GM12878 (cell line): ENCODE results near the gene RCOR1. TPM values are rescaled to one million over a fixed set of nuclear protein-coding genes. Genes with fewer than 3 reads are reported as not detected.

Source experiments
- ATAC-seq: fragments of 200-7000 bp; cut with Tn5 transposase; 3 replicates; pipeline ENCODE4 v1.9.1; 2020; ENCODE audit warnings: mild to moderate bottlenecking, moderate library complexity
- BruUV-seq: library from RNA; stranded (reverse); fragments of 400-500 nt; replicated peaks from 2 replicates; lab custom pipeline; 2021; lab: Mats Ljungman, UMichigan
- CTCF ChIA-PET: fragments of 300-600 bp; sonication (Branson Sonifier 250); formaldehyde crosslinking; extraction: SDS; loops from one replicate; lab custom pipeline; 2021; ENCODE audit warnings: inconsistent platforms; lab: Yijun Ruan, JAX
- POLR2A ChIA-PET: fragments of 350-600 bp; formaldehyde crosslinking; extraction: SDS; loops from one replicate; lab custom pipeline; 2021; ENCODE audit warnings: inconsistent platforms; lab: Charles Lee
- RAD21 ChIA-PET: fragments of 300-600 bp; sonication (Branson Sonifier 250); formaldehyde crosslinking; loops from one replicate; lab custom pipeline; 2023; ENCODE audit warnings: antibody characterized with exemption; ENCODE audit not compliant: unreplicated experiment; lab: Charles Lee
- SMC1A ChIA-PET: fragments of 300-600 bp; sonication (Branson Sonifier 250); formaldehyde crosslinking; loops from one replicate; lab custom pipeline; 2023; ENCODE audit not compliant: unreplicated experiment, uncharacterized antibody; lab: Charles Lee
- DNase-seq: peaks from one replicate; pipeline ENCODE4 v3.0.0-alpha.2; 2011; ENCODE audit warnings: low read depth, low spot score
- FAIRE-seq: peaks from 3 replicates; lab custom pipeline; 2011; peaks lifted over from hg19 to GRCh38; lab: Jason Lieb, UNC
- H2AFZ ChIP-seq: 2 replicates; pipeline ENCODE4 v1.6.0; 2011; ENCODE audit warnings: low read depth, low read length, control low read depth; ENCODE audit not compliant: control insufficient read depth
- H3K27ac ChIP-seq: 2 replicates; pipeline ENCODE4 v1.5.1; 2011; ENCODE audit warnings: control low read depth; ENCODE audit not compliant: control insufficient read depth, insufficient read depth
- H3K27me3 ChIP-seq, 2 experiments: replicated peaks in 1 of 2; 2 replicates each; pipeline versions ENCODE4 v1.6.0 to v1.6.1; 2011; ENCODE audit warnings: low read length in 1 of 2; ENCODE audit not compliant: control insufficient read depth in 2 of 2, insufficient read depth in 2 of 2
- H3K36me3 ChIP-seq, 2 experiments: 2 replicates each; pipeline ENCODE4 v1.5.1; 2011; ENCODE audit warnings: low read length in 1 of 2; ENCODE audit not compliant: control insufficient read depth in 2 of 2, insufficient read depth in 2 of 2
- H3K4me1 ChIP-seq: 2 replicates; pipeline ENCODE4 v1.6.1; 2011; ENCODE audit warnings: mild to moderate bottlenecking, low read length, moderate library complexity, mixed read lengths; ENCODE audit not compliant: control insufficient read depth, insufficient read depth
- H3K4me2 ChIP-seq: 2 replicates; pipeline ENCODE4 v1.6.0; 2011; ENCODE audit warnings: control low read depth; ENCODE audit not compliant: control insufficient read depth, insufficient read depth
- H3K4me3 ChIP-seq: fragments of 200-600 bp; sonication (generic); 2 replicates; pipeline ENCODE4 v1.5.1; 2016
- H3K79me2 ChIP-seq: 2 replicates; pipeline ENCODE4 v1.6.0; 2011; ENCODE audit warnings: low read length; ENCODE audit not compliant: control insufficient read depth, insufficient read depth
- H3K9ac ChIP-seq: 2 replicates; pipeline ENCODE4 v1.8.0; 2011; ENCODE audit warnings: low read length, control low read depth, mixed read lengths; ENCODE audit not compliant: control insufficient read depth, insufficient read depth
- H3K9me3 ChIP-seq: replicated peaks from 3 replicates; pipeline ENCODE4 v1.5.1; 2011; ENCODE audit warnings: mild to moderate bottlenecking, low read length; ENCODE audit not compliant: control insufficient read depth, insufficient read depth
- H4K20me1 ChIP-seq: 2 replicates; pipeline ENCODE4 v1.6.0; 2011; ENCODE audit not compliant: control insufficient read depth, insufficient read depth
- GATAD2B ChIP-seq: fragments of 450-650 bp; conservative IDR thresholded peaks from 2 replicates; pipeline ENCODE4 v1.6.1; 2017; ENCODE audit warnings: low read depth, mild to moderate bottlenecking, moderate library complexity
- HDAC6 ChIP-seq: fragments of 200-600 bp; sonication (generic); IDR thresholded peaks from one replicate; pipeline ENCODE4 v1.8.0; 2017; ENCODE audit warnings: antibody characterized with exemption; ENCODE audit not compliant: unreplicated experiment
- JUNB ChIP-seq: IDR thresholded peaks from 2 replicates; pipeline ENCODE4 v1.6.1; 2016; ENCODE audit warnings: antibody characterized with exemption, mild to moderate bottlenecking
- PAX8 ChIP-seq: fragments of 450-650 bp; IDR thresholded peaks from 2 replicates; pipeline ENCODE4 v1.6.1; 2017; ENCODE audit warnings: mild to moderate bottlenecking, moderate library complexity
- RFX5 ChIP-seq: IDR thresholded peaks from 2 replicates; pipeline ENCODE4 v1.6.1; 2011; ENCODE audit warnings: low read depth, low read length, improper control_type of control experiment
- SKIL ChIP-seq: fragments of 450-650 bp; IDR thresholded peaks from 2 replicates; pipeline ENCODE4 v1.6.1; 2017; ENCODE audit warnings: mild to moderate bottlenecking, low read depth, inconsistent platforms; ENCODE audit not compliant: poor library complexity, severe bottlenecking
- ZNF687 ChIP-seq: fragments of 450-650 bp; IDR thresholded peaks from 2 replicates; pipeline ENCODE4 v1.6.1; 2017; ENCODE audit warnings: mild to moderate bottlenecking, moderate library complexity
- WGBS: methylation state at CpG from one replicate; pipeline ENCODE4 v1.1.6; 2016; ENCODE audit warnings: low lambda C conversion rate; ENCODE audit not compliant: insufficient replicate concordance, insufficient coverage; ENCODE audit errors: missing lambda C conversion rate; 5-methylcytosine and 5-hydroxymethylcytosine counted together
- in situ Hi-C: fragments of 300-500 bp; cut with MboI; formaldehyde crosslinking; loops from 9 replicates; pipeline ENCODE4 v1.14.3; 2018; ENCODE audit warnings: mixed read lengths
- intact Hi-C: fragments of 100-400 bp; cut with micrococcal nuclease; formaldehyde crosslinking; loops from one replicate; pipeline ENCODE4 v1.14.2; 2022; ENCODE audit not compliant: unreplicated experiment
- polyA plus RNA-seq, 11 experiments: library from polyadenylated mRNA; depleted of rRNA in 4 of 11; unstranded in 6 of 11; stranded (reverse) in 5 of 11; fragments of >200 nt; fragmentation: Nextera tagmentation in 4 of 11; fragmentation: Illumina TruSeq in 1 of 11; extraction: Ambion mirVana in 4 of 11; extraction: Trizol in 1 of 11; gene quantifications; 1 replicate in 1 of 11; 2 replicates in 10 of 11; pipeline versions ENCODE4 v1.2.1 to v1.2.3, GENCODE V29; 2011 to 2016; ENCODE audit warnings: inconsistent platforms in 2 of 11, missing spikeins in 2 of 11, low read depth in 1 of 11
- total RNA-seq, 4 experiments: library from RNA; depleted of rRNA in 3 of 4; stranded (reverse); fragments of >200 nt in 3 of 4; fragmentation: Illumina TruSeq in 1 of 4; extraction: Trizol in 1 of 4; gene quantifications; 2 replicates each; pipeline versions ENCODE4 v1.2.1 to v1.2.3, GENCODE V29; 2013 to 2021

Gene RCOR1
- total and polyA plus RNA-seq, 10 of the 15 experiments (the other 5 are each of a cell fraction or from before 2014, with no cell fraction given), result 1.6 to 12.2 (median 4.4) TPM

- Histone ChIP-seq H3K27ac (no peak overlapping the region), H2AFZ (no peak overlapping the region), H4K20me1 (no peaks in the 10 kb centered on the region), H3K4me1 (no peaks in the 10 kb centered on the region; the same call in 1 of the 2 replicates), H3K36me3 (no peaks in the 10 kb centered on the region), H3K4me2 (no peak overlapping the region), H3K9ac (no peak overlapping the region), H3K9me3 (no peaks in the 10 kb centered on the region; the same call in 2 of the 3 replicates), H3K79me2 (peaks cover 16% of the 10 kb centered on the region), H3K4me3 (no peak overlapping the region), H3K27me3 (no peaks in the 10 kb centered on the region)
- ChIA-PET CTCF (no interaction called here), POLR2A (no interaction called here), SMC1A (interaction anchor here (1.3 to 1.4 kb wide), 2 partner anchors 11 to 41 kb away, joined by 3 to 4 read pairs; no protein-coding TSS in a partner anchor), RAD21 (no interaction called here)
- in situ Hi-C loops (no loop called here), intact Hi-C loops (no loop called here)
- TF ChIP-seq JUNB, result no peak
- no peak for TF ChIP-seq GATAD2B
- TF ChIP-seq ZNF687, result no peak
- TF ChIP-seq PAX8, result no peak
- no peak for TF ChIP-seq RFX5
- no peak for TF ChIP-seq SKIL
- no peak for TF ChIP-seq HDAC6
- ATAC-seq (no peak), FAIRE-seq (peak; percentile 7), DNase-seq (no peak)
- no TSS peak for BruUV-seq
- 93% methylated on average over 3 of the region's 3 CpGs for WGBS
Measured at GRCh38 chr14:102652194-102652593, 59.7 kb downstream of the RCOR1 start.
